ENCODE results near the gene TENM3.

Gene TENM3

GRCh38 chr4:182245041-182245440 lies 1.8 kb downstream of the TENM3 start:
- no peaks in the 10 kb centered on the region for H3K79me2 ChIP-seq (ENCODE audit: insufficient read depth, low read length)
- no peak overlapping the region for H2AFZ ChIP-seq (ENCODE audit: low read depth, low read length, severe bottlenecking)
- H3F3A ChIP-seq (ENCODE audit: insufficient read depth) = no peaks in the 10 kb centered on the region
- H3K9me2 ChIP-seq (replicated peaks; ENCODE audit: insufficient read depth, low read length) = no peaks in the 10 kb centered on the region
- H3K9ac ChIP-seq (ENCODE audit: low read length) = no peak overlapping the region
- TF ChIP-seq CTCF (IDR thresholded peaks at IDR 0.05; ENCODE audit: insufficient read depth, low read length, poor library complexity, severe bottlenecking) (no peak), EZH2phosphoT487 (conservative IDR thresholded peaks at IDR 0.05; ENCODE audit: low read length) (no peak)
- no peak overlapping the region for H3K4me3 ChIP-seq (ENCODE audit: insufficient read depth, low read length, poor library complexity, severe bottlenecking)
- no peaks in the 10 kb centered on the region for H3K36me3 ChIP-seq (ENCODE audit: low read length)
- H3K27ac ChIP-seq (ENCODE audit: low read depth, low read length) = no peak overlapping the region
- H3K9me3 ChIP-seq (ENCODE audit: insufficient read depth, low read length) = no peaks in the 10 kb centered on the region
- H3K27me3 ChIP-seq (ENCODE audit: low read length) = no peaks in the 10 kb centered on the region
- no peaks in the 10 kb centered on the region for H4K20me1 ChIP-seq (ENCODE audit: low read depth, low read length)
- no peak overlapping the region for H3K4me2 ChIP-seq (ENCODE audit: low read depth, low read length, poor library complexity, severe bottlenecking)

- Histone ChIP-seq H3K36me3 (ENCODE audit: low read length) (no peaks in the 10 kb centered on the region), H4K20me1 (ENCODE audit: low read depth, low read length) (no peaks in the 10 kb centered on the region), H3K79me2 (ENCODE audit: insufficient read depth, low read length) (no peaks in the 10 kb centered on the region), H2AFZ (ENCODE audit: low read depth, low read length, severe bottlenecking) (no peak overlapping the region), H3K9me2 (replicated peaks; ENCODE audit: insufficient read depth, low read length) (no peaks in the 10 kb centered on the region), H3K9ac (ENCODE audit: low read length) (no peak overlapping the region), H3K27ac (ENCODE audit: low read depth, low read length) (no peak overlapping the region), H3K9me3 (ENCODE audit: insufficient read depth, low read length) (no peaks in the 10 kb centered on the region), H3K4me2 (ENCODE audit: low read depth, low read length, poor library complexity, severe bottlenecking) (no peak overlapping the region), H3F3A (ENCODE audit: insufficient read depth) (no peaks in the 10 kb centered on the region), H3K4me3 (ENCODE audit: insufficient read depth, low read length, poor library complexity, severe bottlenecking) (no peak overlapping the region), H3K27me3 (ENCODE audit: low read length) (no peaks in the 10 kb centered on the region)
- no peak for TF ChIP-seq EZH2phosphoT487 (conservative IDR thresholded peaks at IDR 0.05; ENCODE audit: low read length)
- TF ChIP-seq CTCF (IDR thresholded peaks at IDR 0.05; ENCODE audit: insufficient read depth, low read length, poor library complexity, severe bottlenecking) = no peak
Measured at GRCh38 chr4:182245541-182246215, 2.5 kb downstream of the TENM3 start.

- H3K9ac ChIP-seq (ENCODE audit: low read length) = no peak overlapping the region
- no peaks in the 10 kb centered on the region for H4K20me1 ChIP-seq (ENCODE audit: low read depth, low read length)
- H3F3A ChIP-seq (ENCODE audit: insufficient read depth) = no peaks in the 10 kb centered on the region
- no peak overlapping the region for H3K27ac ChIP-seq (ENCODE audit: low read depth, low read length)
- H3K27me3 ChIP-seq (ENCODE audit: low read length) = no peaks in the 10 kb centered on the region
- H3K79me2 ChIP-seq (ENCODE audit: insufficient read depth, low read length) = no peaks in the 10 kb centered on the region
- no peaks in the 10 kb centered on the region for H3K9me3 ChIP-seq (ENCODE audit: insufficient read depth, low read length)
- TF ChIP-seq CTCF (IDR thresholded peaks at IDR 0.05; ENCODE audit: insufficient read depth, low read length, poor library complexity, severe bottlenecking) = no peak
- TF ChIP-seq EZH2phosphoT487 (conservative IDR thresholded peaks at IDR 0.05; ENCODE audit: low read length) = no peak
- H3K9me2 ChIP-seq (replicated peaks; ENCODE audit: insufficient read depth, low read length) = no peaks in the 10 kb centered on the region
- no peak overlapping the region for H3K4me2 ChIP-seq (ENCODE audit: low read depth, low read length, poor library complexity, severe bottlenecking)
- H3K4me3 ChIP-seq (ENCODE audit: insufficient read depth, low read length, poor library complexity, severe bottlenecking) = no peak overlapping the region
- no peak overlapping the region for H2AFZ ChIP-seq (ENCODE audit: low read depth, low read length, severe bottlenecking)
- H3K36me3 ChIP-seq (ENCODE audit: low read length) = no peaks in the 10 kb centered on the region
Measured at GRCh38 chr4:182246401-182247205, 3.4 kb downstream of the TENM3 start.
